Transverse colon (tissue), 4 donors: ENCODE results near the gene TBX5.

Experiments
- CTCF ChIP-seq, 5 experiments: fragments of 200-600 bp in 3 of 5; fragments of 450-650 bp in 2 of 5; sonication (generic) in 3 of 5; IDR thresholded peaks; 1 replicate in 2 of 5; 2 replicates in 3 of 5; pipeline ENCODE4 v1.5.1; 2016 to 2017; ENCODE audit warnings: antibody characterized with exemption in 5 of 5, inconsistent platforms in 3 of 5, mild to moderate bottlenecking in 2 of 5, moderate library complexity in 1 of 5
- EP300 ChIP-seq: sonication (generic); formaldehyde crosslinking; IDR thresholded peaks from one replicate; pipeline ENCODE4 v1.6.1; 2017; ENCODE audit warnings: antibody characterized with exemption, low read depth
- POLR2A ChIP-seq: fragments of 450-650 bp; IDR thresholded peaks from one replicate; pipeline ENCODE4 v1.6.1; 2016; ENCODE audit warnings: antibody characterized with exemption, mild to moderate bottlenecking, moderate library complexity
- POLR2AphosphoS5 ChIP-seq, 3 donors: sonication (generic); formaldehyde crosslinking; IDR thresholded peaks; one replicate each; pipeline ENCODE4 v1.6.1; 2016; ENCODE audit warnings: antibody characterized with exemption in 3 of 3

DNA sequence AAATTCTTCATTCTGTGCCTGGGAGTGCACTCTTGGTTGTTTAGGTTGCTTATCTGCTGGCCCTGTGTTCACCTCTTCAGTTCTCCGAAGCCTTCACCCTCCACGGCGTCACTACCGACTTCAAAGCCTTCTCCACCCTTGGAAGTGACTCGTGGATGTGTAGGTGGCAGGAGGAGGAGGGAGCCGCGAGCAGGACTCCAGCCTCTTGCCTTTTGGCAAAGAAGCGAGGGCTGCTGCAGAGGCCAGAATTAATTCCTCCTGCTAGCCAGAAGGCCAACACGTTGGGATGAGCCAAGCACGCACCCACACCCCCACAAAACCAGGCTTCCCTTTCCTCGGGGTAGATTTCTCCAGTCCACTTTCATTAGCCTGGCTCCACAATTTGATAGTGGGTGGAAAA, 86.5 kb downstream of the TBX5 start:
- TF ChIP-seq CTCF (IDR thresholded peaks at IDR 0.05): no peak
- no peak for TF ChIP-seq POLR2A
- no peak for TF ChIP-seq EP300
- no peak for TF ChIP-seq POLR2AphosphoS5 (IDR thresholded peaks at IDR 0.05)
